GM21367 (cell line): ENCODE results near the gene CYB5B.
"Not testable (repeated sequence)": the region's sequence is repeated elsewhere in the genome, so short reads cannot be mapped to it uniquely, and the experiment has no call there.

ENCODE experiments used
- ATAC-seq: cut with Tn5 transposase; IDR thresholded peaks from one replicate; pipeline ENCODE4 v1.9.1; 2021; ENCODE audit not compliant: unreplicated experiment

The CYB5B gene

GRCh38 chr16:69407702-69408323 lies 16.6 kb upstream of the CYB5B start:
- no peak for ATAC-seq

DNA sequence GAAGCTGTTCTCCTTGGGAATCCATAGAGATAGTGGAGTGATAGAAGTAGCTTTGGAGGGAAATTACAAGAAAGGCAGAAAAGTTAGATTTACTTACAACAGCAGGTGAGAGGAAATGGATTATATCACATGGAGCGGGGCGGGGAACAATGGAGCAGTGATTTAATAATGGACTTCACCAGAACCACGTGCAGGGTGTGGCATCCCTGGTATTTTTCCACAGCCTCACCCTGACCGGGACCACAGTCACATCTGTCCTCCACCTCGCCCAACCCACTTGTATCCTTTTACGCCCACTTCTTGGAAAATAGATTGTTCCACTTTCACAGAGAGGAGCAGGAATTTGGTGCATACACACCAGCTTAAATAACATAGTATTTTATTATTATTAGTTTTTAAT lies 15.9 kb upstream of the CYB5B start:
- no peak for ATAC-seq

GRCh38 chr16:69410219-69410990 lies 14.0 kb upstream of the CYB5B start:
- ATAC-seq: no peak

DNA sequence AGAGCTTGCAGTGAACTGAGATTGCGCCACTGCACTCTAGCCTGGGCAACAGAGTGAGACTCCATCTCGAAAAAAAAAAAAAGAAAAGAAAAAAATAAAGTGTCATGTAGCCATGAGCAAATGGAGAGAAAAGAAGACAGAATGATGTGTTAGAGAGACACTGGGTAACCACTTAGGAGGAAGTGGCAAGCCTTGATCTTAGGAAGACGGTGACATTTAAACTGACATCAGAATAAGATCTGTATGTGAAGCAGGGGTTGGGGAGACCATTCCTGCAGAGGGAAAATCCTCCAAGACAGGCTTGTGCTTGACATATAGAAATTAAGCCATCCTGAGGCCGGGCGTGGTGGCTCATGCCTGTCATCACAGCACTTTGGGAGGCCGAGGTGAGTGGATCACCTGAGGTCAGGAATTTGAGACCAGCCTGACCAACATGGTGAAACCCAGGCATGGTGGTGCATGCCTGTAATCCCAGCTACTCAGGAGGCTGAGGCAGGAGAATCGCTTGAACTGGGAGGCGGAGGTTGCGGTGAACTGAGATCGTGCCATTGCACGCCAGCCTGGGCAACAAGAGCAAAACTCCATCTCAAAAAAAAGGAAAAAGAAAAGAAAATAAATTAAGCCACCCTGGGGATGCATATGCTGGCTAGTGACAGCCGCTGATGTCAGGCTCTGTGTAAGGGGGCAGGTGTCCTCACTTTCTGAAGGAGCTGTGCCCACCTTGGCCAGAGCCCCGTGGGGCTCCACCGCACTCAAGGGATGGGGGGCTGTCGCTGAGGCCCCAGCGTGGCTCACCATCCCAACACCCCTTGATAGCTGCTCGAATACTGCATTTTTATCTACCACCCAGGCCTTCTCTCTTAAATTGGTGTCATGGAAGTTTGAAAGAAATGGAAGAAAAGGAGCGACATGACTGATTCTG lies 13.1 kb upstream of the CYB5B start:
- no peak for ATAC-seq

DNA sequence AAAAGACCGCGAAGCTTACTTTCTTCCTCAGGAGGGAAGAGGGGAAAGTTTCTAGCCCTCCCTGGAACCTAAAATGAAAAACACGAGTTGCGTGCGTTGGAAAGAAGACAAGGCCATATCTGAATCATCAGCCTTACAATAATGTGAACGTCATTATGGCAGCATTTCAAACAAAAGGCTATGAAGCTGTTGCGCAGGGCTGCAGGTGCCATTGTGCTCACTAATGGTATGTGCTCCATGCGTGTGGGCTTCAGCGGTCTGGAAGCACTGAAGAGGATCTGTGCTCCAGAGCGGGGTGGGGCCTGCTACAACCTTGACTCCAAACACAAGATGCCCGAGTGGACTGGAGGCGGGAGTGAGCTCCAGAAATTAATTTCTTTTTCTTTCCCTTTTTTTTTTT lies 12.1 kb upstream of the CYB5B start:
- ATAC-seq: no peak

GRCh38 chr16:69413045-69413664 lies 11.3 kb upstream of the CYB5B start:
- no peak for ATAC-seq

- no peak for ATAC-seq
Observed at GRCh38 chr16:69417520-69418199, 6.8 kb upstream of the CYB5B start.

- no peak for ATAC-seq
Observed at GRCh38 chr16:69419956-69420355, 4.5 kb upstream of the CYB5B start.

DNA sequence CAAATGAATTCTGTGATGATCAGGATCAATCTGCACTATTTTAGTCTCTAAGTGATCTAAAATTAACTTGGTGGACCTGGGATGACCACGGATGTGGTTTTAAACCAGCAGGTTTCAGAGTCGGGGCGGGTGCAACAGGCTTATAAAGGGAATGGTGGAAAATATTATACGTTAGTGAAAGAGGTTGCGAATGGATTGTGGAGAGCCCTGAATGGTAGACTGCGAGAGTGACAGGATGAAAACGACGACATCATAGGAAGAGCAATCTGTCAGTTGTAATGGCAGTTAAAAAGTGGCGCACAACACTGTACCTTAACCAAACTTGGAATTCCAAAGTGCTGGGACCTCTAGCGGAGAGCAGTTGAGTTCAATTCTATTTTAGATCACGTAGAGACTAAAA lies 1.2 kb upstream of the CYB5B start:
- ATAC-seq: no peak

- no peak for ATAC-seq
Observed at GRCh38 chr16:69424935-69425784, 741 bp downstream of the CYB5B start.

DNA sequence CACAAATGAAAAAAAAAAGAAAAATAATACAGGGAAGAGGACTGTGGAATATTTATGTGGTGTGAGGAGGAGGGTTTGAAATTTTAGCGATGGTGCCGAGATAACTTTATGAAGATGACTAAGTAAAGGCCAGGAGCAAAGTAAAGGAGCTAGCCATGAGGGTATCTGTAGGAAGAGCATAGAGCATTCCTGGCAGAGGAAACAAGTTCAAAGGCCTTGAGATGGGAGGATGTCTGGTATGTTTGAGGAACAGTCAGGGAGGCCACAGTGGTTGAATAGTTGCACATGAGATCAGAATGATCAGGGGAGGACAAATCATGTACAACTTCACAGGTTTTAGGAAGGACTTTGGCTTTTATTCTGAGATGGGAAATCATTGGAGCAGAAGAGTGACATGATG lies 4.2 kb downstream of the CYB5B start:
- no peak for ATAC-seq

DNA sequence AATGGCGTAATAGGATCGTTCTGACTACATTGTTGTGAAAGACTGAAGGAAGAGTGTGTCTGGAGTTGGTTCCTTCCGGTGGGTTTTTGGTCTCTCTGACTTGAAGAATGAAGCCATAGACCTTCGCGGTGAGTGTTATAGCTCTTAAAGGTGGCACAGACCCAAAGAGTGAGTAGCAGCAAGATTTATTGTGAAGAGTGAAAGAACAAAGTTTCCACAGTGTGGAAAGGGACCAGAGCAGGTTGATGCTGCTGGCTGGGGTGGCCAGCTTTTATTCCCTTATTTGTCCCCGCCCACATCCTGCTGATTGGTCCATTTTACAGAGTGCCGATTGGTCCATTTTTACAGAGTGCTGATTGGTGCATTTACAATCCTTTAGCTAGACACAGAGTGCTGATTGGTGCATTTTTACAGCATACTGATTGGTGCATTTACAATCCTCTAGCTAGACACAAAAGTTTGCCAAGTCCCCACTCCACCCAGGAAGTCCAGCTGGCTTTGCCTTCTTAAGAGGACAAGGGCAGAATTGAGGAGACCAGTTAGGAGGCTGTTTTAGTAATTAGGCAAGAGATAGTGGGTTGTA lies 4.7 kb downstream of the CYB5B start:
- ATAC-seq: not testable (repeated sequence)

- ATAC-seq: no peak
Observed at GRCh38 chr16:69431948-69432468, 7.6 kb downstream of the CYB5B start.

GRCh38 chr16:69434066-69434465 lies 9.6 kb downstream of the CYB5B start:
- no peak for ATAC-seq

- no peak for ATAC-seq
Observed at GRCh38 chr16:69435977-69436820, 11.8 kb downstream of the CYB5B start.

- no peak for ATAC-seq
Observed at GRCh38 chr16:69436896-69437295, 12.5 kb downstream of the CYB5B start.

GRCh38 chr16:69438465-69438864 lies 14.0 kb downstream of the CYB5B start:
- ATAC-seq: no peak

DNA sequence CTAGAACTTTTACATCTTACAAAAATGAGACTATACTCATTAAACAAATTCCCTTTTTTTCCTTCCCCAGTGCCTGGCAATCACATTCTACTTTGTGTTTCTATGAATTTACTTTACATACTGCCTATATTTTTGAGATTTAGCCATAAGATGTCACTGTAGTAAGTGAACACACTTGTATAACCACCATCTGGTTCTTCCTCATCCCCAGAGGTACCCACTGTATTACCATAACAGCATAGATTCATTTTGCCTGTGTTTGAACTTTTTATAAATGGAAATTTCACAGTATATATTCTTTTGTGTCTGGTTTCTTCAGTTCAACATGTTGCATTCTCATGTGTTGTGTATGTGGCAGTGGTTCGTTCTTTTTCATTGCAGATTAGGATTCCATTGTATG lies 15.8 kb downstream of the CYB5B start:
- ATAC-seq: no peak
